A673 (cell line): ENCODE data around the gene AGPAT2.

Source experiments
- EZH2 ChIP-seq: fragments of 200-600 bp; sonication (generic); IDR thresholded peaks from 2 replicates; pipeline ENCODE4 v1.6.1; 2017; ENCODE audit warnings: borderline replicate concordance, low read depth, mild to moderate bottlenecking, mixed read lengths, antibody characterized with exemption, low read length; ENCODE audit not compliant: poor library complexity, severe bottlenecking
- TF ChIP-seq, protein P1 (sequence below): fragments of 300-800, 200-600 bp; sonication (generic); conservative IDR thresholded peaks from 2 replicates; pipeline ENCODE4 v1.5.1; 2017; ENCODE audit warnings: low read depth, mild to moderate bottlenecking, antibody characterized with exemption, low read length, moderate library complexity, mixed read lengths

DNA sequence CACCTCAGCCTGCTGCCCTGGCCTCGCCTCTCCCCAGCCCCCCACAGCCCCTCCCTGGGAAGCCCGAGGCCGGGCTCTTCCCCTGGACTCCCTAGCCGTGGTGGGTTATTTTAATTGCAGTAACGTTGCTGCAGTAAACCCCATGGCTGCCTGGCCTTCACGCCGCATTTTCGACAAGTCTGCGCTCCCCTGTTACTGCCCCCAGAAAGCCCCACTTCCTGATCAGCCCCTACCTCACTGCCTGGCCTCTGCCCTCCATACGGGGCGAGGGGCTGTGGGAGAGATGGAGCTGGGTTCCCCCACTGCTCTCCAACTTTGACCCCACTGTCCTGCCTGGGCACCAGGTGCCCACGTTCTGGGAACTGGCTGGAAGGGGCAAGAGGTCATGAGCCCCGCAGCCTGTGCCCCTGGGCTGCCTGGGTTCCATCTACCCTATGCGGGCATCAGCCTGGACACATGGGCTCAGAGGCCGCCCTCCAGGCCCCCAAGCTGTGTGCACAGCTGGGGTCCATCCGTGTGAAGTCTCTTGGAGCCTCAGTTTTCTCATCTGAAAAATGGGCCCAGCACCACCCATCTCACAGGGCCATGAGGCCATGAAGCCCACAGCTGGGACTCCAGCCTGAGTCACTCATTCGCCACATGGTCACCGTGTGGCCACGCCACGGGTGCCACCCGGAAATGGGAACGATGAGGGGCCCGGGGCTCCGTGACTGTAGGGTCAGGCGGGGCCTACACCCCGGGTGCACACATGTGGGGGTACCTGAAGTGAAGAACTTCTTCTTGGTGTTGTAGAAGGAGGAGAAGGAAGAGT lies 13.1 kb downstream of the AGPAT2 start:
- TF ChIP-seq, protein P1, sequence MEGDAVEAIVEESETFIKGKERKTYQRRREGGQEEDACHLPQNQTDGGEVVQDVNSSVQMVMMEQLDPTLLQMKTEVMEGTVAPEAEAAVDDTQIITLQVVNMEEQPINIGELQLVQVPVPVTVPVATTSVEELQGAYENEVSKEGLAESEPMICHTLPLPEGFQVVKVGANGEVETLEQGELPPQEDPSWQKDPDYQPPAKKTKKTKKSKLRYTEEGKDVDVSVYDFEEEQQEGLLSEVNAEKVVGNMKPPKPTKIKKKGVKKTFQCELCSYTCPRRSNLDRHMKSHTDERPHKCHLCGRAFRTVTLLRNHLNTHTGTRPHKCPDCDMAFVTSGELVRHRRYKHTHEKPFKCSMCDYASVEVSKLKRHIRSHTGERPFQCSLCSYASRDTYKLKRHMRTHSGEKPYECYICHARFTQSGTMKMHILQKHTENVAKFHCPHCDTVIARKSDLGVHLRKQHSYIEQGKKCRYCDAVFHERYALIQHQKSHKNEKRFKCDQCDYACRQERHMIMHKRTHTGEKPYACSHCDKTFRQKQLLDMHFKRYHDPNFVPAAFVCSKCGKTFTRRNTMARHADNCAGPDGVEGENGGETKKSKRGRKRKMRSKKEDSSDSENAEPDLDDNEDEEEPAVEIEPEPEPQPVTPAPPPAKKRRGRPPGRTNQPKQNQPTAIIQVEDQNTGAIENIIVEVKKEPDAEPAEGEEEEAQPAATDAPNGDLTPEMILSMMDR = no peak
- TF ChIP-seq EZH2 = no peak
